Non-pigmented ciliary epithelial cell (primary cell): ENCODE measurements around the gene PSMD6.

Source experiments
- DNase-seq: peaks from one replicate; pipeline ENCODE4 v3.0.0-alpha.2; 2010; ENCODE audit warnings: low read depth

The PSMD6 gene

DNA sequence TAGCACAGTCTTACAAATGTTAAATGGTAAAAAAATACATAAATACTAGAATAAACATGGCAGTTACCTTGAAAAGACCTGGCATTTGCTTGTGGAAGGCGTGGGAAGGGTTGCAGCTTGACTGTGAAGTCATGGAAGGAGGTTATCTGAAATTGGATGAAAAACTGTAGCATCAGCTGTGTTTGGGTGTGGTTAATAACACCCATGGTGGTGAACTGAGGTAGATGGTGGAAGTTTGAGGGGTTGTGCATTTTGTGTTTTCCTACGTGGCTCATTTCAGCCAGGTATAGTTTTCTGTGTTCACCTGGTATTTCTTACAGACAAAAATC lies 46.5 kb downstream of the PSMD6 start:
- DNase-seq: no peak

DNA sequence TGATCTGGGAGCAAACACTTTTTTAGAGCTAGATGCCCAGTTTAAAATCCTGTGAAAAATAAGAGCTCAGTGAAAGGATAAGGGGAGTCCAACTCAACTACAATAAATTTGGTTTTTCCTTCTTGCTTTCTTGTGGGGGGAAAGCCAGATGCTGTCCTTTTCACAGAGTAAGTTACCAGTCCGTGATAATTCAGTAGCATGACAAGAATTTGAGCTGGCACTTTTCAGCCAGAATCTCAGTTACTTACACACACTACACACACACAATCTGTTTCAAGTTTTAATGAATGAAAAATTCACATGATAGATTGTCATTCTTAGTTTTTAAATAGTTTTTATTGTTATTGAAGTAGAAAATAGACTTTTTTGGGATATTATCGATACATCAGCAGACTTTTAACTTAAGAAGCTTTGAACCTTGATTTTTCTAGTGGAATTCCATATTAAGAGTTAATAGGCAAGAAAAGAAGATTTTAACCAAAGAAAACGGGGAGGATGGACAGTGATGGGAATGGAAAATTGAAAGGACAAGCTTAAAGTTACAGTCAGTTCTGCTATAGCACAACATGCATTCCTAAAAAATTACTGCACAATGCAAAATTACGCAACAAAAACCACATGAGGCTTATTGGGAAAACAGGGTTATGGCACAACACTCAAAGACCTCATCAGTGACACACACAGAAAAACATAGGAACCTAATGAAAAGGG lies 47.0 kb downstream of the PSMD6 start:
- DNase-seq: peak; percentile 95

DNA sequence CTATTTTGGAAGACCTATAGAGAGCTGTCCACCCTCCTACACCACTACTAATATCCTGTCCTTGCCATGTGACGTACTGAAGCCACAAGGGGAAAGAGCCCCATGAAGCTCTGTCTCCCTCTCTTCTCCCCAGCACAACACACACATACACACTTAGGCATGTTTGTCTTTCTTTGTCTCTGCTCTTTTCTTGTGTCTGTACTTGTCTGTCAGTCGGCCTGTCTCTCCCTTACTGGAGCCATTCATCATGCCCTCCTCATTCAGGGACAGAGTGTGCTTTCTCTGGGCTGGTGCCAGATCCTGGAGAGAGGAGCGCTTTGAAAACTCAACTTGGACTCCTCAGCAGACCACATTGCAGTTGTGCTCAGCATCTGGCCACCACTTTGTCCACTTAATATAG lies 47.6 kb downstream of the PSMD6 start:
- no peak for DNase-seq

DNA sequence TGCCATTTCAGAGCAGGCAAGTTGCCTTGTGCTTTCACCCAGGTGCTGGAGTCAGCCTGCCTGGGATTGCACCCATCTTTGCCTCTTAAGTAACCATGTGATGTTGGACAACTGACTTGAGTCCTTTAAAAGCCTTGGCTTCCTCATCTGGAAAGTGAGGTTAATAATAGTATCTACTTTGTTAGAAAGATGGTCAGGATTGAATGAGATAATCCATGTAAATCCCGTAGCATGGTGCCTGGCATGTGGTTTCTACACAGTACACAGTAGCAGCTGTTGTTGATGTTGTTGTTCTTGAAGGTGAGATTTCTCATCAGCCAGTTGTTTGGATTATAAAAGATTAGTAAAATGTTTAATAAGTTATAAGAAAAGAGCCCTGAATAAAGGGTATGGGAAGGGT lies 48.8 kb downstream of the PSMD6 start:
- DNase-seq: no peak

DNA sequence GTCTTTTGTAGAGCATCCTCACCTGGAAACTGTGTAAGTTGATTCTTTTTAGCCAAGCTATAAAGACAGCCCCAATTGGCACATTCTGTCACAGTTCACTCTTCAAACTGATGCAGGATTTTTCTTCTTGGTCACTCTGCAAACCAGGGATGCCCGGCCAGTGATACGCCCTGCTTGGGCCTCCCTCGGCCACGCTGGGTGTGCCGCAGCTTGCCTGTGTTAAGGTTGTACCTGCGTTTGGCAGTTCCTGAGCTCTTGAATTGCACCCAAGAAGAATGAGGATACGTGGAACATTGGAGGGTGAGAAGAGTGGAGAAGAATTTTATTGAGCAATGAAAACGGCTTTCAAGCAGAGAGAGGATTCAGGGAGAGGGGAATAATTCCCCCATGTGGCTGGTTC lies 49.9 kb downstream of the PSMD6 start:
- DNase-seq: no peak

DNA sequence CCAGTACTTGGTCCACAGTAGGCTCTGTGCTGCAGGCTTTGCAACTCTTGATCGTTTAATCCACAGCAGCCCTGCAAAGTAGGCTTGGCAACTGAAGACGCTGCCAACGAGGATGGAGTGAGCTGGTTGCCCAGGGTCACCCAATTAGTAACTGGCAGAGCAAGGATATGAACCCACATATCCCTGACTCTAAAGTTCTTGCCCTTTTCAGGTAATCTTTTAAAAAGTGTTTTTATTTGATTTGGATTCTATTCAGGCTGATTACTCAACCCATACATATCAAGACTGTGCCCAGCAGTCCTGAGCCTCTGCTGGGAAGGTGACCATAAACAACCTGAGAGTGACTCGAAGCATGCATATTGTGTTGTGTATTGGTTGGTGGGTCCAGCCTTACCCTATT lies 50.3 kb downstream of the PSMD6 start:
- DNase-seq: no peak

DNA sequence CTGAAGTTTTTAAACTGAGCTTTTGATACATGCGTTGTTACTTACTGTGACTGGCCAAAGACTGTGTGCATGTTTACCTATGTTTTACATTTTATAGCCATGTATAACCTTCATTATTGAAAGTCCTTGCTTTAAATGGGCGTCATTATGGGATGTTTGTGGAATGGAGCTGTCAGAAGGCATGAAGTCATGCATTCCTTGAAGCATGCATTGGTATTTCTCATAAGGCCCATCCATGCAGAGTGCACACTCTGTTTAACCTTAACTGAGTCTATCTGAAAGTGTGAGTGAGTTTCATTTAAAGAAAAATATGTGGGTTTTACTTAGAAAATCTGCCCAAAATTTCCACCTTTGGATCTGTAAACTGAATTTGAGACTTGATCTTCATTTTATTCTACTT lies 51.1 kb downstream of the PSMD6 start:
- peak; percentile 92 for DNase-seq

DNA sequence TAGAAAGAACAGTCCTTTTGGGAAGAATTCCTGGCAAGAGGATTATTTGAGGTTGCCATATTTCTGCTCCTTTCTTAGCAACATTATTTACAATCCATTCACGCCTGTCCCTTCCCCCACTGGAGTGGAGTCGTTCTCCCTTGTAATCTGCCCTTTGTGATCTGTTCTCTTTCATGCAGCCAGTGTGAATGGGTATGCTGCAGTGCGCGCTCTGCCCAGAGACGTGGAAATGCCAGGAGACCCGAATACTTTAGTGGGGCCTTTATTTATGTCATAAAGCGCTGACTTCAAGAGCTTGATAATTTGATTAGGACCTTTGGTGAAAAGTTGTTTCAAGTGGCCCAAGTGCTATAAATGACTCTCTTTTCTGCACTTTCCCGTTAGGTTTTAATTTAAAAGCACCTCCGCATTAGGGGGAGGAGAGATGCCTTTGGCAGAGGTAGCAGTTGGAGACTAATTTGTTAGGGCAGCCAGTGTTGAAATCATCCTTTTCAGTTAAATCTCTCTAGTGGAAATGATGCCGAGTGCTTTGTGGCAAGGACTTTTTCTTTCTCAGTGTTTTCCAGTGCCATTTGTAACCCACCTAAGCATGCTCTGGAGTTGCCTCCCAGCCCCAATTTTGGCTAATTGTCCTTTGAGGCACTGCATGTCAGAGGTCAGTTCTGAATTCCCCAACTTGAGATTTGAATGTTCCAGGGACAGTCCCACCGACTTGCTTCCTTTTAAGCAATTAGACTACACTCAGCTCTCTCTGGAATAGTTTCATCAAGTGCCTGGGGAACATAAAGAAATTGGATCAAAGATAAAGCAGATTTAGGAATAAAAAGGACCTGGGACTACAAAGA lies 52.4 kb downstream of the PSMD6 start:
- DNase-seq: no peak

DNA sequence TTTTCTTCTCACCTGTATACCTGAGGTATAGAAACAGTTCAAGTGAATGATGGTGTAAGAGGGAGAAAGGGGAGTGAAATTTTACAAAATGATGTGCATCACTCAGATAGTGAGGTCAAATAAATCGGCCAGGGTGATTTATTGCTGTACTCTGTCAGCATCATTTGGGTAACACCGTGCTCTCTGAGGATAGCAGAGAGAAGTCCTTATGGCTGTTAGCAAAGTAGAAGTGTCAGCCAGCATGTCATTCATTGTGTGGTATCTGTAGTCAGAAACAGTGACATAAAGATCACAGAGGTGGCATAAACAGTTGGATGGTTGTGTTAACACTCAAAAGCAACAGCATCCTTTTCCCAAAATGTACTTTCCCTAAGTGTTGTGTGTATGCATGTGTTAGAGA lies 53.4 kb downstream of the PSMD6 start:
- DNase-seq: no peak

DNA sequence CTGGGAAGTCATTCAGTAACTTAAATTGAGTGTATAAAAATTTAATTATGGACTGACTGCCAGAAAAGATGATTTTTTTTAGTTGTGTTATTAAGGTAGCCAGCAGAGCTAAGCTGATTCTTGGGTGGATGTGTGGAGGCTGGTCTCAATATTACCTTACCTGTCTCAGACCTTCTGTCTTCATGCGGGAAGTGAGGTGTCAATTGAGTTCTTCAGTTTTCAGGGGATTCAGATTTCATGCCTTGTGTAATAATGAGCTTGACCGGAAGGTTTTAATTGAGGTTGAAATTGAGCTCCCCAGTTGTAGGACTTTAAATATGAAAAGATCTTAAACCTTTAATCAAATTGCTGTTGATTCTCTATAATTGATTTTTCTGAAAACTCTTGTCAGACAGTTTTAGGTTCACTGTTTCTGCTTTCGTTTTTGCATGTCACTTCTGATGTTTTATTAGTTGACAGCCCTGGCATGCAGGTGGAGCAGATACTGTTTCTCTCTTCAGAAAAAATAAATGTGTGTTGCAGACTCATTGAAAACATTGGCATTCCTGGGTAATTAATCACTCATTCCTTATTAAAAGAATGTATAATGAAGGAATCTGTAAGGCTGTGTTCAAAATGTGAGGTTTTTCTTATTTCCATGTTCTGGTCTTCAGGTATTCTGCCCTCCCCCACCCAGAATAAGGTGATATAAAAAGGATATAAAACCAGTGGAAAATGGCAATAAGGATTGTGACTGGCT lies 54.5 kb downstream of the PSMD6 start:
- DNase-seq: no peak

DNA sequence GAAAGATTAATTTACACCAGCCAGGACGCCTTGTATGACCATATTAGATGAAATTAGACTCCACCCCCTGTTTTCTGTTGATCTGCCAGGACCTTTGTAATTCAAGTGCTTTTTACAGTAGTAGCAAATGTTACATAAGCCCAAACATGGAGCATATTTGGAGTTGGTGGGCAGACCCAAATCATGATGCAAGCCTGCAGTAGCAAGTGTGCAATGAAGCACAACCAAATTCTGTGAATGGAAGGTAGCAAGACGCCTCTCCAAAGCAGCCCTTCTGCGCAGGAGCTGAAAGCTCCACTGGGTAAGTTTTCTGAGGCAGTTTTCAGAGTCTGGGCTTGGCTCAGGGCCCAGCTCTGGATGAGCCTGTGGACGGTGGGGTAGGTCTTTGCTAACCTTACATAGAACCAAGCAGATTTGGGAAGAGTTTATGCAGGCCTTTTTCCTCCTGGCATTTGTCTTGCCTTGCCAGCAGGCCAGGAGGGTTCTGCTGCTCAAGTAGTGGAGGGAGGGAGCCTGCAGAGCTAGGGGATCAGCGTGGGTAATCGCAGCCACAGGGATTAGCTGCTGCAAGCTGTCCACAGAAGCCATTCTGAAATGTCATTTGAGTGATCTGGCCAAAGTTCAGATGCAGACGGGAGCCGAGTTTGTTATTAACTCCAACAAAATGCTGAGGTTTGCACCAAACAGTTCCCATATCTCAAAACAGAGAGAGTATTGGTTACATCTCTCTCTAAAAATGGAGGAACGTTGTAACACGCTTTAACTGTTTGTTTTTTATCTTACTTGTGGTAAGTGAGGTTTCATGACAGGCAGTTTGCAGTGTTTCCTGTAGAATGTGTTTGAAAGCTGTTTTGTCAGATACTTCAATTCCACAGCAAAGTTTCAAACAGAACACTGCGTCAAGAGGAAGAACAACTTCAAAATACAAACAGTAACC lies 55.4 kb downstream of the PSMD6 start:
- DNase-seq: no peak

DNA sequence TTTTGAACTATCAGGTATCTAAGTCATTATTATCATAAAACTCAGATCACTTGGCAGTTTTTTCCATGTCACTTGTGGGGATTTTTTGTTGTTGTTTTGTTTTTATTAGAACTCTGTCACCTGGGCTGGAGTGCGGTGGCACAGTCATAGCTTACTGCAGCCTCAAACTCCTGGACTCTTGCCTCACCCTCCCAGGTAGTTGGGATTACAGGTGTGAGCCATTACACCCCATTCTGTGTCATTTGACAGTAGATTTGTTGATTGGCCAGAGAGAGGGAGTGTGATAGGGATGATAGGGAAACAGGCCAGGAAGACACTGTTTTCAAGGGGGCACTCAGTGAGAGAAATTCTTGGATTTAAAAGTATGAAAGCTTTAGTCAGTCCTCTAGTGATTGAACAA lies 56.4 kb downstream of the PSMD6 start:
- no peak for DNase-seq

DNA sequence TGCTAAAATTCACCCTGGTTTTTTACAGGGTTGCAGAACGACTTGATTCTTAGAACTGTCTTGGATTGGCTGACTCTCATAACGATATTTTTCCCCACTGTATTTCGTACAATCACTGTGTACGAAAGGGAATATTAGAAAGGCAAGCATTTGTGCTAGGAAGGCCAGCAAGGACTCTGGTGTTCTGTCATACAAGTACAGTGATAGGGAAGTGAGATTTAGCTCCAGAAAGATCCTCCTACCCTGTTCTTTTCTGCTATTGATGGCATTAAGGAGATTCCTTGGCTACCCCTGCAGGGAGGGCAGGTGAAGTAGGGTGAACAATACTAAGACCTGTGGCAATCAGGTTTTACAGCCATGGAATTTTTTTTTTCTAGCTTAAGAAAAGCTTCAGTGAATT lies 57.3 kb downstream of the PSMD6 start:
- no peak for DNase-seq

DNA sequence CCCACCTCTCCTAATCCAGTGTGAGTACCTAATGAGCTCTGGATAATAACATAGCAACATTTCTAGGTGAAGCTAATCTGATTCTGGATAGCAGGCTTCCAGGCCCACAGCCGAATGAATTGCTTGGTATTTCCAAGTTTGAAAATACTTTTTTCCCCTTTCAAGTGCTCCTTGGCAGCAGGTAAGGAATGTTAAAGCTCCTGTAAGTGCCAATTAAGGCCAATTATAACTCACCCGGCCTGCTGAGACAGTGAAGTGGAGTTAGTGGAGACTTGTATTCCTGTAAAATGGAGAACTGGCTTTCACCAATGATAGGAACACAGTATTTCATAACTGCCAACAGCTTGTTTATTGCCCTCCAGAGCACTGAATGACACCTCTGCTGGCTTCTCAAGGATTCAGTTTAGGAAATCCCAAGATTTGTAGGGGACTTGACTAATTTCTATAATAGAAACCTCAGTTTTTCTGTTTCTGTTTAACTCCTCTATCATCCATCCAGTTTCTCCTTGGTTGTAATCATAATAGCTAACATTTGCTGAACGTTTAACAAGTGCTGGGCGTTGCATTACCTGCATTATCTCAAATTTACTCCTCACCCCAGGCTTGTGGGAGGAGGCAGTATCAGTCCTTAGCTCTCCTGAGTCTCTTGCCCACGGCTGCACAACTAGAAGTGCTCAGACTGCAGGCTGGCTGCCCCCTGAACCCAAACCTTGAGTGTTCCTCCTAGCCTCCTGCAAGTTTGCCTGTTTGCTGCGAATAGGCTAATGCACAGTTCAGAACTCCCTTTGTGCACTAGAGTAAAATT lies 58.4 kb downstream of the PSMD6 start:
- DNase-seq: no peak

DNA sequence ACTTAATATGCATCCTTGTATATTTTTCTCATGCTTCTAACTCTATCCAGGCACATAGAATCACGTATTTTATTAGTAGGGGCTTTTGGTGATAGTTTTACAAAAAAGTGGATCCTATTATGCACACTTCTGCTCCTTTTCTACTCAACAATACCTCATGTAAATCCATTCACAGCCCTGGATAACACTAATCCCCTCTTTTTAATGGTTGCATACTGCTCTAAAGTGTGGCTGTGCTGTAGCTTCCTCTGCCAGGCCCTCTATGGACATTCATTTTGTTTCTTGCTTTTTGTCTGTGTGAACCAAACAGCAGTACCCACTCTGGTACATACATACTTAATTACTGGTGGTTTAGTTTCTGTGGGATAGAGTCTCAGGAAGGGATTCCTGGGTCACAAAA lies 59.8 kb downstream of the PSMD6 start:
- DNase-seq: no peak

DNA sequence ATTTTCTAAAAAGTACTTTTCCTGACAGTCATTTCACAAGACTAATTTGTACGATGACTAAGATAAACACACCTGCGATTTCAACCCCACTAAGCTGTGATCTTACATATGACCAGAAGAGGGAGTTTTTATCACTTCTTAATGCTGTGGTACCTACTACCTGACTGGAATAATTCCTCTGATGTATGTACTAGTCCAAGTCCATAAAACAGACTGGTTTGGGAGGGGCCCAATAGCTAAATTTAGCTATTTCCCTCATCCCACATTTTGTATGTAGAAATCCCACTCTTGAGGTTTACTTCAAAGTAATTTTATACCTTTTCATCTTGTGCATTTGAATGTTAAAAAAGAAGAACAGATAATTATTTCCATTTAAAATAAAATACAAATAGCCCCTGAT lies 61.4 kb downstream of the PSMD6 start:
- no peak for DNase-seq
